Fibroblast of lung (primary cell): ENCODE results near the gene ZFYVE28. TPM values are rescaled to one million over a fixed set of nuclear protein-coding genes. Genes with fewer than 3 reads are reported as not detected.

Experiments used
- DNase-seq, 2 donors: peaks; one replicate each; pipeline versions ENCODE4 v3.0.0 to v3.0.0-alpha.2; 2010; ENCODE audit warnings: low read depth in 2 of 2
- H2AFZ ChIP-seq: 2 replicates; pipeline ENCODE4 v1.5.1; 2012; ENCODE audit warnings: low read length, control low read depth, inconsistent platforms
- H3K27ac ChIP-seq: 2 replicates; pipeline ENCODE4 v1.5.1; 2011; ENCODE audit warnings: low read length, control low read depth; ENCODE audit not compliant: insufficient read depth
- H3K27me3 ChIP-seq: 2 replicates; pipeline ENCODE4 v1.5.1; 2011; ENCODE audit warnings: mild to moderate bottlenecking, low read length; ENCODE audit not compliant: control insufficient read depth, insufficient read depth
- H3K36me3 ChIP-seq: 2 replicates; pipeline ENCODE4 v1.5.1; 2011; ENCODE audit warnings: low read length; ENCODE audit not compliant: control insufficient read depth, insufficient read depth
- H3K4me1 ChIP-seq: 2 replicates; pipeline ENCODE4 v1.5.1; 2011; ENCODE audit warnings: low read length; ENCODE audit not compliant: control insufficient read depth, insufficient read depth; ENCODE audit errors: extremely low read depth
- H3K4me2 ChIP-seq: 2 replicates; pipeline ENCODE4 v1.5.1; 2011; ENCODE audit warnings: low read length, control low read depth; ENCODE audit not compliant: insufficient read depth; ENCODE audit errors: extremely low read depth
- H3K4me3 ChIP-seq, 4 experiments: fragments of 200-600 bp in 1 of 4; sonication (generic) in 1 of 4; replicated peaks in 1 of 4; 2 replicates each; pipeline ENCODE4 v1.5.1; 2011 to 2016; ENCODE audit warnings: low read length in 4 of 4, low read depth in 3 of 4, mild to moderate bottlenecking in 3 of 4, control low read depth in 2 of 4, inconsistent platforms in 1 of 4, mixed read lengths in 1 of 4; ENCODE audit not compliant: insufficient read depth in 1 of 4; ENCODE audit errors: control extremely low read depth in 1 of 4
- H3K79me2 ChIP-seq: 2 replicates; pipeline ENCODE4 v1.5.1; 2012; ENCODE audit warnings: mild to moderate bottlenecking, low read length, inconsistent platforms; ENCODE audit not compliant: control insufficient read depth, insufficient read depth
- H3K9ac ChIP-seq: 2 replicates; pipeline ENCODE4 v1.5.1; 2011; ENCODE audit warnings: mild to moderate bottlenecking, low read length, control low read depth; ENCODE audit not compliant: insufficient read depth
- H3K9me3 ChIP-seq: 2 replicates; pipeline ENCODE4 v1.5.1; 2012; ENCODE audit warnings: low read depth, low read length; ENCODE audit not compliant: control insufficient read depth, insufficient read depth
- H4K20me1 ChIP-seq: 2 replicates; pipeline ENCODE4 v1.5.1; 2011; ENCODE audit warnings: low read length; ENCODE audit not compliant: control insufficient read depth, insufficient read depth; ENCODE audit errors: extremely low read depth
- EZH2 ChIP-seq: IDR thresholded peaks from 2 replicates; pipeline ENCODE4 v1.5.1; 2012; ENCODE audit warnings: low read length, control low read depth, mild to moderate bottlenecking; ENCODE audit errors: missing control alignments
- polyA plus RNA-seq, 2 donors: library from polyadenylated mRNA; depleted of rRNA in 1 of 2; stranded (reverse) in 1 of 2; unstranded in 1 of 2; fragments of >200 nt; gene quantifications; 2 replicates each; pipeline ENCODE4 v1.2.1, GENCODE V29; 2011 to 2012; ENCODE audit warnings: missing spikeins in 1 of 2
- total RNA-seq: library from RNA; depleted of rRNA; stranded (reverse); fragments of >200 nt; gene quantifications from 2 replicates; pipeline ENCODE4 v1.2.1, GENCODE V29; 2014
- TF ChIP-seq, protein P1 (sequence below), 2 donors: IDR thresholded peaks in 1 of 2; conservative IDR thresholded peaks in 1 of 2; 1 replicate in 1 of 2; 2 replicates in 1 of 2; pipeline ENCODE4 v1.5.1; 2011 to 2012; ENCODE audit warnings: low read length in 2 of 2, control low read depth in 1 of 2, inconsistent platforms in 1 of 2, low read depth in 1 of 2, mild to moderate bottlenecking in 1 of 2

The ZFYVE28 gene
- total and polyA plus RNA-seq, 2 donors (not counting 1 experiment from before 2014, with no cell fraction given): 2.4 to 11.6 TPM

DNA sequence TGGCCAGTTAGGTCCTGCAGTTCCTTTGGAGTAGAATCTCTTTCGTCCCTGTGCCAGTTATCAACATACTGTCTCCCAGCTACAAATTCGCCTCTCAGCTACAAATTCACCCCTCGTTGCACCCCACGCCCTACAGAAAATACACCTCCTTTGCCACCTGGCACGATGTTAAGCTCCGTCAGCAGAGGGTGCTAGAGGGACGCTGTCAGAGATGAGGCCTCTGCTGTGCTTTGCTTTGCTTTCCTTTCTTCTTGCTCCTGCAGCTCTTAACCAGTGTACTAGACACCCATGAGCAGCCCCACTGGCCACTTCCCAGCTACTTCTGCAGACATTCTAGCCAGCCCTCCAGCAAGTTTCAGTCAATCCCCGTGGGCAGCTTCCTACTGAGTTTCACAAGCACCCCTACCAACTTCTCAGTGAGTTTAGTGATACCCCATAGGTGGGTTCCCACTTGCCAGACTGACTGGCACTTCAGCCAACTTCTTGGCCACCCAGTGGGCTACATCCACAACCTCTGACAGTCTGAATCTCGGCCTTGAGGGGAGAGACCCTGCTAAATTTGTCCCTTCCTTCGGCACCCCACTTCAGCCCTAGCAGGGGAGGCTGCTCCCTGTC, 198.3 kb downstream of the ZFYVE28 start:
- Histone ChIP-seq H3K79me2 (no peaks in the 10 kb centered on the region), H3K9ac (no peak overlapping the region), H3K27ac (no peak overlapping the region), H4K20me1 (no peaks in the 10 kb centered on the region), H3K9me3 (no peaks in the 10 kb centered on the region), H3K4me2 (no peak overlapping the region), H2AFZ (no peak overlapping the region), H3K36me3 (no peaks in the 10 kb centered on the region), H3K27me3 (no peaks in the 10 kb centered on the region), H3K4me3 (no peak overlapping the region), H3K4me1 (no peaks in the 10 kb centered on the region)
- peak; percentile 54 to 75 for DNase-seq
- TF ChIP-seq, protein P1, sequence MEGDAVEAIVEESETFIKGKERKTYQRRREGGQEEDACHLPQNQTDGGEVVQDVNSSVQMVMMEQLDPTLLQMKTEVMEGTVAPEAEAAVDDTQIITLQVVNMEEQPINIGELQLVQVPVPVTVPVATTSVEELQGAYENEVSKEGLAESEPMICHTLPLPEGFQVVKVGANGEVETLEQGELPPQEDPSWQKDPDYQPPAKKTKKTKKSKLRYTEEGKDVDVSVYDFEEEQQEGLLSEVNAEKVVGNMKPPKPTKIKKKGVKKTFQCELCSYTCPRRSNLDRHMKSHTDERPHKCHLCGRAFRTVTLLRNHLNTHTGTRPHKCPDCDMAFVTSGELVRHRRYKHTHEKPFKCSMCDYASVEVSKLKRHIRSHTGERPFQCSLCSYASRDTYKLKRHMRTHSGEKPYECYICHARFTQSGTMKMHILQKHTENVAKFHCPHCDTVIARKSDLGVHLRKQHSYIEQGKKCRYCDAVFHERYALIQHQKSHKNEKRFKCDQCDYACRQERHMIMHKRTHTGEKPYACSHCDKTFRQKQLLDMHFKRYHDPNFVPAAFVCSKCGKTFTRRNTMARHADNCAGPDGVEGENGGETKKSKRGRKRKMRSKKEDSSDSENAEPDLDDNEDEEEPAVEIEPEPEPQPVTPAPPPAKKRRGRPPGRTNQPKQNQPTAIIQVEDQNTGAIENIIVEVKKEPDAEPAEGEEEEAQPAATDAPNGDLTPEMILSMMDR (conservative IDR thresholded peaks at IDR 0.05 in 1 of 2, IDR thresholded peaks at IDR 0.05 in 1 of 2; ENCODE audit: low read depth in 1 of 2, low read length in 2 of 2): peak; percentile 94
- TF ChIP-seq EZH2: no peak

Other genes with a start within 250 kb of the ZFYVE28 start
- 5.3 and 5.6 TPM in 2 replicates for gene HAUS3, start 176.5 kb downstream of the ZFYVE28 start, total RNA-seq
- 5.3 and 5.9 TPM in 2 replicates for gene HAUS3, start 176.5 kb downstream of the ZFYVE28 start, polyA plus RNA-seq
- 4.9 and 5.6 TPM in 2 replicates for gene POLN, start 176.5 kb downstream of the ZFYVE28 start, total RNA-seq
- 0.58 and 1.2 TPM in 2 replicates for gene POLN, start 176.5 kb downstream of the ZFYVE28 start, polyA plus RNA-seq
- 26.7 and 42.1 TPM in 2 replicates for gene MXD4, start 156.5 kb downstream of the ZFYVE28 start, total RNA-seq
- gene MXD4, start 156.5 kb downstream of the ZFYVE28 start, polyA plus RNA-seq: 22.1 and 25.4 TPM in 2 replicates
- gene CFAP99, start 310 bp upstream of the ZFYVE28 start, total RNA-seq: under 0.01 TPM in 1 of 2 replicates, not detected in the other
- gene CFAP99, start 310 bp upstream of the ZFYVE28 start, polyA plus RNA-seq: not detected in 2 replicates
- gene RNF4, start 50.5 kb upstream of the ZFYVE28 start, total RNA-seq: 32.4 and 45.6 TPM in 2 replicates
- gene RNF4, start 50.5 kb upstream of the ZFYVE28 start, polyA plus RNA-seq: 72.4 and 89.4 TPM in 2 replicates
- 7.4 and 10.9 TPM in 2 replicates for gene FAM193A, start 118.0 kb upstream of the ZFYVE28 start, total RNA-seq
- gene FAM193A, start 118.0 kb upstream of the ZFYVE28 start, polyA plus RNA-seq: 5.6 and 7.4 TPM in 2 replicates